GM12878 (cell line): Measurements from ENCODE around the gene DISP2. TPM values are rescaled to one million over a fixed set of nuclear protein-coding genes. Genes with fewer than 3 reads are reported as not detected.

Experiments used
- ATAC-seq: fragments of 200-7000 bp; cut with Tn5 transposase; 3 replicates; pipeline ENCODE4 v1.9.1; 2020; ENCODE audit warnings: mild to moderate bottlenecking, moderate library complexity
- BruUV-seq: library from RNA; stranded (reverse); fragments of 400-500 nt; replicated peaks from 2 replicates; lab custom pipeline; 2021; lab: Mats Ljungman, UMichigan
- CTCF ChIA-PET: fragments of 300-600 bp; sonication (Branson Sonifier 250); formaldehyde crosslinking; extraction: SDS; loops from one replicate; lab custom pipeline; 2021; ENCODE audit warnings: inconsistent platforms; lab: Yijun Ruan, JAX
- POLR2A ChIA-PET: fragments of 350-600 bp; formaldehyde crosslinking; extraction: SDS; loops from one replicate; lab custom pipeline; 2021; ENCODE audit warnings: inconsistent platforms; lab: Charles Lee
- RAD21 ChIA-PET: fragments of 300-600 bp; sonication (Branson Sonifier 250); formaldehyde crosslinking; loops from one replicate; lab custom pipeline; 2023; ENCODE audit warnings: antibody characterized with exemption; ENCODE audit not compliant: unreplicated experiment; lab: Charles Lee
- SMC1A ChIA-PET: fragments of 300-600 bp; sonication (Branson Sonifier 250); formaldehyde crosslinking; loops from one replicate; lab custom pipeline; 2023; ENCODE audit not compliant: unreplicated experiment, uncharacterized antibody; lab: Charles Lee
- DNase-seq: peaks from one replicate; pipeline ENCODE4 v3.0.0-alpha.2; 2011; ENCODE audit warnings: low read depth, low spot score
- FAIRE-seq: peaks from 3 replicates; lab custom pipeline; 2011; peaks lifted over from hg19 to GRCh38; lab: Jason Lieb, UNC
- H2AFZ ChIP-seq: 2 replicates; pipeline ENCODE4 v1.6.0; 2011; ENCODE audit warnings: low read depth, low read length, control low read depth; ENCODE audit not compliant: control insufficient read depth
- H3K27ac ChIP-seq: 2 replicates; pipeline ENCODE4 v1.5.1; 2011; ENCODE audit warnings: control low read depth; ENCODE audit not compliant: control insufficient read depth, insufficient read depth
- H3K27me3 ChIP-seq, 2 experiments: replicated peaks in 1 of 2; 2 replicates each; pipeline versions ENCODE4 v1.6.0 to v1.6.1; 2011; ENCODE audit warnings: low read length in 1 of 2; ENCODE audit not compliant: control insufficient read depth in 2 of 2, insufficient read depth in 2 of 2
- H3K36me3 ChIP-seq, 2 experiments: 2 replicates each; pipeline ENCODE4 v1.5.1; 2011; ENCODE audit warnings: low read length in 1 of 2; ENCODE audit not compliant: control insufficient read depth in 2 of 2, insufficient read depth in 2 of 2
- H3K4me1 ChIP-seq: 2 replicates; pipeline ENCODE4 v1.6.1; 2011; ENCODE audit warnings: mild to moderate bottlenecking, low read length, moderate library complexity, mixed read lengths; ENCODE audit not compliant: control insufficient read depth, insufficient read depth
- H3K4me2 ChIP-seq: 2 replicates; pipeline ENCODE4 v1.6.0; 2011; ENCODE audit warnings: control low read depth; ENCODE audit not compliant: control insufficient read depth, insufficient read depth
- H3K4me3 ChIP-seq: fragments of 200-600 bp; sonication (generic); 2 replicates; pipeline ENCODE4 v1.5.1; 2016
- H3K79me2 ChIP-seq: 2 replicates; pipeline ENCODE4 v1.6.0; 2011; ENCODE audit warnings: low read length; ENCODE audit not compliant: control insufficient read depth, insufficient read depth
- H3K9ac ChIP-seq: 2 replicates; pipeline ENCODE4 v1.8.0; 2011; ENCODE audit warnings: low read length, control low read depth, mixed read lengths; ENCODE audit not compliant: control insufficient read depth, insufficient read depth
- H3K9me3 ChIP-seq: replicated peaks from 3 replicates; pipeline ENCODE4 v1.5.1; 2011; ENCODE audit warnings: mild to moderate bottlenecking, low read length; ENCODE audit not compliant: control insufficient read depth, insufficient read depth
- H4K20me1 ChIP-seq: 2 replicates; pipeline ENCODE4 v1.6.0; 2011; ENCODE audit not compliant: control insufficient read depth, insufficient read depth
- ATF7 ChIP-seq: fragments of 450-650 bp; IDR thresholded peaks from 2 replicates; pipeline ENCODE4 v1.6.1; 2016; ENCODE audit warnings: low read depth, mild to moderate bottlenecking
- BHLHE40 ChIP-seq, 2 experiments: fragments of 450-650 bp in 1 of 2; IDR thresholded peaks; 2 replicates each; pipeline ENCODE4 v1.6.1; 2011 to 2017; ENCODE audit warnings: low read depth in 2 of 2, borderline replicate concordance in 1 of 2, improper control_type of control experiment in 1 of 2, low read length in 1 of 2, mild to moderate bottlenecking in 1 of 2
- EED ChIP-seq: sonication (generic); IDR thresholded peaks from 2 replicates; pipeline ENCODE4 v1.6.1; 2016; ENCODE audit warnings: antibody characterized with exemption, low read depth
- ETV6 ChIP-seq, 2 experiments: fragments of 450-650 bp in 1 of 2; IDR thresholded peaks in 1 of 2; conservative IDR thresholded peaks in 1 of 2; 2 replicates each; pipeline ENCODE4 v1.6.1; 2014; ENCODE audit warnings: antibody characterized with exemption in 1 of 2, borderline replicate concordance in 1 of 2, low read depth in 1 of 2, mild to moderate bottlenecking in 1 of 2, moderate library complexity in 1 of 2
- GABPA ChIP-seq: IDR thresholded peaks from 2 replicates; pipeline ENCODE4 v1.6.1; 2014; ENCODE audit warnings: antibody characterized with exemption, low read depth, mild to moderate bottlenecking, inconsistent platforms
- POLR2AphosphoS5 ChIP-seq: IDR thresholded peaks from 2 replicates; pipeline ENCODE4 v1.6.1; 2011; ENCODE audit warnings: mild to moderate bottlenecking, low read length, inconsistent platforms
- RAD21 ChIP-seq: IDR thresholded peaks from 2 replicates; pipeline ENCODE4 v1.6.1; 2011; ENCODE audit warnings: mild to moderate bottlenecking, low read depth, low read length, moderate library complexity; ENCODE audit not compliant: insufficient read depth
- RCOR1 ChIP-seq: conservative IDR thresholded peaks from 2 replicates; pipeline ENCODE4 v1.6.1; 2012; ENCODE audit warnings: low read depth, low read length, improper control_type of control experiment
- RELA ChIP-seq: fragments of 450-650 bp; IDR thresholded peaks from 2 replicates; pipeline ENCODE4 v1.8.0; 2014; ENCODE audit warnings: borderline replicate concordance; ENCODE audit not compliant: partially characterized antibody
- SREBF1 ChIP-seq: IDR thresholded peaks from 2 replicates; pipeline ENCODE4 v1.6.1; 2012; ENCODE audit warnings: mild to moderate bottlenecking, low read length
- SRF ChIP-seq, 2 experiments: IDR thresholded peaks; 2 replicates each; pipeline ENCODE4 v1.6.1; 2011; ENCODE audit warnings: low read depth in 2 of 2, low read length in 2 of 2, mild to moderate bottlenecking in 1 of 2, moderate library complexity in 1 of 2
- WGBS: methylation state at CpG from one replicate; pipeline ENCODE4 v1.1.6; 2016; ENCODE audit warnings: low lambda C conversion rate; ENCODE audit not compliant: insufficient replicate concordance, insufficient coverage; ENCODE audit errors: missing lambda C conversion rate; 5-methylcytosine and 5-hydroxymethylcytosine counted together
- in situ Hi-C: fragments of 300-500 bp; cut with MboI; formaldehyde crosslinking; loops from 9 replicates; pipeline ENCODE4 v1.14.3; 2018; ENCODE audit warnings: mixed read lengths
- intact Hi-C: fragments of 100-400 bp; cut with micrococcal nuclease; formaldehyde crosslinking; loops from one replicate; pipeline ENCODE4 v1.14.2; 2022; ENCODE audit not compliant: unreplicated experiment
- polyA plus RNA-seq, 11 experiments: library from polyadenylated mRNA; depleted of rRNA in 4 of 11; unstranded in 6 of 11; stranded (reverse) in 5 of 11; fragments of >200 nt; fragmentation: Nextera tagmentation in 4 of 11; fragmentation: Illumina TruSeq in 1 of 11; extraction: Ambion mirVana in 4 of 11; extraction: Trizol in 1 of 11; gene quantifications; 1 replicate in 1 of 11; 2 replicates in 10 of 11; pipeline versions ENCODE4 v1.2.1 to v1.2.3, GENCODE V29; 2011 to 2016; ENCODE audit warnings: inconsistent platforms in 2 of 11, missing spikeins in 2 of 11, low read depth in 1 of 11
- total RNA-seq, 4 experiments: library from RNA; depleted of rRNA in 3 of 4; stranded (reverse); fragments of >200 nt in 3 of 4; fragmentation: Illumina TruSeq in 1 of 4; extraction: Trizol in 1 of 4; gene quantifications; 2 replicates each; pipeline versions ENCODE4 v1.2.1 to v1.2.3, GENCODE V29; 2013 to 2021

DISP2 gene
- total and polyA plus RNA-seq, 10 of the 15 experiments (the other 5 are each of a cell fraction or from before 2014, with no cell fraction given), result under 0.01 to 0.20 (median 0.12) TPM; not detected in 7

GRCh38 chr15:40386480-40386879 is 28.5 kb downstream of the DISP2 start:
- ChIA-PET CTCF (interaction anchor here (1.3 to 1.6 kb wide), 3 partner anchors 11 to 18 kb away, joined by 4 to 5 read pairs (median 5); no protein-coding TSS in a partner anchor), RAD21 (no interaction called here), SMC1A (interaction anchor here (1.4 to 3.1 kb wide), 2 partner anchors 12 to 13 kb away, joined by 6 to 7 read pairs; no protein-coding TSS in a partner anchor), POLR2A (interaction anchor here (1.5 kb wide), 1 partner anchor 12 kb away, joined by 5 read pairs; no protein-coding TSS in a partner anchor)
- TF ChIP-seq SRF (IDR thresholded peaks at IDR 0.05; ENCODE audit: low read depth in 2 of 2, low read length in 2 of 2), result no peak
- no peak for TF ChIP-seq RAD21
- no peak for TF ChIP-seq ATF7
- no peak for TF ChIP-seq EED
- no peak for TF ChIP-seq ETV6 (conservative IDR thresholded peaks at IDR 0.05 in 1 of 2, IDR thresholded peaks at IDR 0.05 in 1 of 2; ENCODE audit: borderline replicate concordance in 1 of 2, low read depth in 1 of 2)
- TF ChIP-seq RCOR1, result no peak
- no peak for TF ChIP-seq BHLHE40 (IDR thresholded peaks at IDR 0.05; ENCODE audit: borderline replicate concordance in 1 of 2, low read depth in 2 of 2, low read length in 1 of 2)
- TF ChIP-seq SREBF1, result no peak
- no peak for TF ChIP-seq POLR2AphosphoS5
- TF ChIP-seq GABPA, result no peak
- no peak for TF ChIP-seq RELA
- H3K4me1 ChIP-seq, result peaks cover 3% of the 10 kb centered on the region; the same call in 1 of the 2 replicates
- H3K27me3 ChIP-seq, result no peaks in the 10 kb centered on the region
- no peak for DNase-seq
- no peak overlapping the region for H3K4me3 ChIP-seq
- no peak overlapping the region for H2AFZ ChIP-seq
- no peak overlapping the region for H3K27ac ChIP-seq
- in situ Hi-C loops, result no loop called here
- intact Hi-C loops, result no loop called here
- BruUV-seq, result no TSS peak
- H3K79me2 ChIP-seq, result peaks cover 24% of the 10 kb centered on the region
- no peak for FAIRE-seq
- no peak for ATAC-seq
- 100% methylated on average over 3 of the region's 3 CpGs for WGBS
- no peaks in the 10 kb centered on the region for H3K9me3 ChIP-seq
- H3K36me3 ChIP-seq, result peaks cover 11 to 20% of the 10 kb centered on the region in 2 experiments
- H3K9ac ChIP-seq, result no peak overlapping the region
- no peaks in the 10 kb centered on the region for H4K20me1 ChIP-seq
- no peak overlapping the region for H3K4me2 ChIP-seq
